HG03066 (cell line): ENCODE measurements around the gene ZNF32.
"Not testable (repeated sequence)": the region's sequence is repeated elsewhere in the genome, so short reads cannot be mapped to it uniquely, and the experiment has no call there.

ENCODE experiments used
- ATAC-seq: cut with Tn5 transposase; IDR thresholded peaks from one replicate; pipeline ENCODE4 v1.9.1; 2021; ENCODE audit warnings: low read depth; ENCODE audit not compliant: unreplicated experiment

Gene ZNF32

GRCh38 chr10:43640603-43641002, 8.1 kb downstream of the ZNF32 start:
- ATAC-seq = no peak

GRCh38 chr10:43635816-43636215, 12.9 kb downstream of the ZNF32 start:
- not testable (repeated sequence) for ATAC-seq

GRCh38 chr10:43628956-43629355, 19.7 kb downstream of the ZNF32 start:
- ATAC-seq = no peak

- no peak for ATAC-seq
Observed at GRCh38 chr10:43627942-43628341, 20.7 kb downstream of the ZNF32 start.

GRCh38 chr10:43623351-43623750, 25.3 kb downstream of the ZNF32 start:
- ATAC-seq = no peak

GRCh38 chr10:43622038-43622437, 26.6 kb downstream of the ZNF32 start:
- no peak for ATAC-seq

GRCh38 chr10:43619368-43619767, 29.3 kb downstream of the ZNF32 start:
- ATAC-seq = no peak

GRCh38 chr10:43616697-43617370, 31.8 kb downstream of the ZNF32 start:
- no peak for ATAC-seq

- no peak for ATAC-seq
Observed at GRCh38 chr10:43610636-43611035, 38.0 kb downstream of the ZNF32 start.

GRCh38 chr10:43607199-43607573, 41.5 kb downstream of the ZNF32 start:
- no peak for ATAC-seq

- peak; percentile 99 for ATAC-seq
Observed at GRCh38 chr10:43606323-43607198, 42.1 kb downstream of the ZNF32 start, which contains the start of gene ZNF485. ZNF485 (plus strand) TSS chr10:43606438; CDS start chr10:43607051, 613 bp downstream.

- no peak for ATAC-seq
Observed at GRCh38 chr10:43605850-43606322, 42.8 kb downstream of the ZNF32 start.

GRCh38 chr10:43601576-43601975, 47.1 kb downstream of the ZNF32 start:
- not testable (repeated sequence) for ATAC-seq

GRCh38 chr10:43599333-43599732, 49.3 kb downstream of the ZNF32 start:
- no peak for ATAC-seq

GRCh38 chr10:43598446-43598845, 50.2 kb downstream of the ZNF32 start:
- no peak for ATAC-seq

- ATAC-seq = no peak
Observed at GRCh38 chr10:43596546-43596945, 52.1 kb downstream of the ZNF32 start.

- ATAC-seq = peak; percentile 56
Observed at GRCh38 chr10:43595739-43596298, 52.9 kb downstream of the ZNF32 start.

GRCh38 chr10:43594944-43595589, 53.6 kb downstream of the ZNF32 start:
- ATAC-seq = peak; percentile 87
